Activated CD8-positive, alpha-beta memory T cell treated with anti-CD3 and anti-CD28 coated beads, Interleukin-2, amount 50 U/mL, for 48 hours (primary cell): Measurements from ENCODE around the gene FOCAD.
"Not testable (repeated sequence)": the region's sequence is repeated elsewhere in the genome, so short reads cannot be mapped to it uniquely, and the experiment has no call there.

Experiments used
- DNase-seq: peaks from one replicate; pipeline ENCODE4 v3.0.0-alpha.2; 2020

The FOCAD gene

GRCh38 chr9:20898885-20899554, 215.0 kb downstream of the FOCAD start:
- no peak for DNase-seq

GRCh38 chr9:20903212-20903611, 219.2 kb downstream of the FOCAD start:
- no peak for DNase-seq

- DNase-seq: no peak
Measured at GRCh38 chr9:20904995-20905394, 220.9 kb downstream of the FOCAD start.

GRCh38 chr9:20906326-20906725, 222.3 kb downstream of the FOCAD start:
- no peak for DNase-seq

- DNase-seq: no peak
Measured at GRCh38 chr9:20908461-20908860, 224.4 kb downstream of the FOCAD start.

- DNase-seq: no peak
Measured at GRCh38 chr9:20914556-20914955, 230.5 kb downstream of the FOCAD start.

GRCh38 chr9:20921362-20921761, 237.3 kb downstream of the FOCAD start:
- no peak for DNase-seq

GRCh38 chr9:20925256-20926045, 241.4 kb downstream of the FOCAD start:
- DNase-seq: no peak

GRCh38 chr9:20929276-20929675, 245.2 kb downstream of the FOCAD start:
- no peak for DNase-seq

- no peak for DNase-seq
Measured at GRCh38 chr9:20930836-20931235, 246.8 kb downstream of the FOCAD start.

- no peak for DNase-seq
Measured at GRCh38 chr9:20940447-20941173, 256.6 kb downstream of the FOCAD start.

GRCh38 chr9:20941174-20941690, 257.2 kb downstream of the FOCAD start:
- peak; percentile 55 for DNase-seq

GRCh38 chr9:20944507-20944906, 260.4 kb downstream of the FOCAD start:
- no peak for DNase-seq

GRCh38 chr9:20945269-20945668, 261.2 kb downstream of the FOCAD start:
- DNase-seq: no peak

GRCh38 chr9:20945856-20946255, 261.8 kb downstream of the FOCAD start:
- DNase-seq: no peak

GRCh38 chr9:20948703-20949102, 264.6 kb downstream of the FOCAD start:
- no peak for DNase-seq

- no peak for DNase-seq
Measured at GRCh38 chr9:20950707-20951106, 266.6 kb downstream of the FOCAD start.

- no peak for DNase-seq
Measured at GRCh38 chr9:20962536-20963225, 278.6 kb downstream of the FOCAD start.

GRCh38 chr9:20972684-20973083, 288.6 kb downstream of the FOCAD start:
- DNase-seq: no peak

- DNase-seq: not testable (repeated sequence)
Measured at GRCh38 chr9:20973246-20973947, 289.3 kb downstream of the FOCAD start.

GRCh38 chr9:20974191-20974938, 290.3 kb downstream of the FOCAD start:
- not testable (repeated sequence) for DNase-seq
